ENCODE measurements around the gene MTAP.
A peak's percentile ranks its signal among the peaks of the same experiment; 100 is the strongest.

MTAP gene

DNA sequence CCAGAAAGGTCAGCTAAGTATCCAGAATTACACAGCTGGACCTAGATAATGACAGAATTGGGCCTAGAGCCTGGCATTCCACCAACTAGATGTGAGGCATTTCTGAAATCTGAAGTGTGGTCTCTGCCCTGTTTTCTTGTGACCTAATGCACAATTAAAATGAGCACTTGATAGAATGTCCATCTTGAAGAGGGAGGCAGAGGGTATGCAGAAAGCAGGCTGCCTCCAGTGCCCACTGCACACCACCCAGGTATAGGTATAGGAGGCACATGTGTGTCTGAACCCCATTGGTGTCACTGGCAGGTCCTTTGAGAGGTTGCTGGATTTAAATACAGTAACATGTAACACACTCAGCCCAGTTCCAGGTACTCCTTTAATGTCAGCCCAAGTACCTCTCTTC lies 2.4 kb downstream of the MTAP start:
- no peak for TF ChIP-seq EZH2phosphoT487 (conservative IDR thresholded peaks at IDR 0.05; ENCODE audit: low read length)
- TF ChIP-seq, protein P1, sequence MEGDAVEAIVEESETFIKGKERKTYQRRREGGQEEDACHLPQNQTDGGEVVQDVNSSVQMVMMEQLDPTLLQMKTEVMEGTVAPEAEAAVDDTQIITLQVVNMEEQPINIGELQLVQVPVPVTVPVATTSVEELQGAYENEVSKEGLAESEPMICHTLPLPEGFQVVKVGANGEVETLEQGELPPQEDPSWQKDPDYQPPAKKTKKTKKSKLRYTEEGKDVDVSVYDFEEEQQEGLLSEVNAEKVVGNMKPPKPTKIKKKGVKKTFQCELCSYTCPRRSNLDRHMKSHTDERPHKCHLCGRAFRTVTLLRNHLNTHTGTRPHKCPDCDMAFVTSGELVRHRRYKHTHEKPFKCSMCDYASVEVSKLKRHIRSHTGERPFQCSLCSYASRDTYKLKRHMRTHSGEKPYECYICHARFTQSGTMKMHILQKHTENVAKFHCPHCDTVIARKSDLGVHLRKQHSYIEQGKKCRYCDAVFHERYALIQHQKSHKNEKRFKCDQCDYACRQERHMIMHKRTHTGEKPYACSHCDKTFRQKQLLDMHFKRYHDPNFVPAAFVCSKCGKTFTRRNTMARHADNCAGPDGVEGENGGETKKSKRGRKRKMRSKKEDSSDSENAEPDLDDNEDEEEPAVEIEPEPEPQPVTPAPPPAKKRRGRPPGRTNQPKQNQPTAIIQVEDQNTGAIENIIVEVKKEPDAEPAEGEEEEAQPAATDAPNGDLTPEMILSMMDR (IDR thresholded peaks at IDR 0.05; ENCODE audit: insufficient read depth, low read length, poor library complexity, severe bottlenecking) = no peak
- H3K4me3 ChIP-seq (ENCODE audit: insufficient read depth, low read length, poor library complexity, severe bottlenecking) = no peak overlapping the region
- peaks cover 8% of the 10 kb centered on the region; the same call in 1 of the 2 replicates for H3K36me3 ChIP-seq (ENCODE audit: low read length)
- H3F3A ChIP-seq (ENCODE audit: insufficient read depth) = no peaks in the 10 kb centered on the region; the same call in 1 of the 2 replicates
- H3K9ac ChIP-seq (ENCODE audit: low read length) = peak overlapping the region; percentile 81; the same call in 1 of the 2 replicates
- H3K4me2 ChIP-seq (ENCODE audit: low read depth, low read length, poor library complexity, severe bottlenecking) = peak overlapping the region; percentile 85
- no peaks in the 10 kb centered on the region for H3K9me2 ChIP-seq (replicated peaks; ENCODE audit: insufficient read depth, low read length)
- no peaks in the 10 kb centered on the region for H3K9me3 ChIP-seq (ENCODE audit: insufficient read depth, low read length)
- H4K20me1 ChIP-seq (ENCODE audit: low read depth, low read length) = peaks cover 10% of the 10 kb centered on the region; the same call in 1 of the 2 replicates
- H3K27me3 ChIP-seq (ENCODE audit: low read length) = no peaks in the 10 kb centered on the region
- H3K27ac ChIP-seq (ENCODE audit: low read depth, low read length) = no peak overlapping the region
- H2AFZ ChIP-seq (ENCODE audit: low read depth, low read length, severe bottlenecking) = no peak overlapping the region
- peaks cover 67% of the 10 kb centered on the region for H3K79me2 ChIP-seq (ENCODE audit: insufficient read depth, low read length)

DNA sequence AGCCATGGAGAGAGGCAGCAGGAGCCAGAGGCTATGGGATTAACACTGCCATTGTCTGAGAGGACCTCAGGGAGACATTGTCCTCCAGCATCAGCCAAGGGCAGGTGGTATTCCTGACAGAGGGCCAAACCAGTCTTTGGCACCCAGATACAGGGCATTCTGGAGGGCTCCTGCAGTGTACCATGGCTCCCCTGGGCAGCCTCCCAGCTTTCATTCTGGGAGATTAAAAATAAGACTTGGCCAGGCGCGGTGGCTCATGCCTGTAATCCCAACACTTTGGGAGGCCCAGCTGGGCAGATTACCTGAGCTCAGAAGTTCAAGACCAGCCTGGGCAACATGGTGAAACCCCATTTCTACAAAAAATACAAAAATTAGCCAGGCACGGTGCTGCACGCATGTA lies 4.2 kb downstream of the MTAP start:
- TF ChIP-seq EZH2phosphoT487 (conservative IDR thresholded peaks at IDR 0.05; ENCODE audit: low read length) = no peak
- TF ChIP-seq, protein P1 (IDR thresholded peaks at IDR 0.05; ENCODE audit: insufficient read depth, low read length, poor library complexity, severe bottlenecking) = no peak
- Histone ChIP-seq H3K9me2 (replicated peaks; ENCODE audit: insufficient read depth, low read length) (no peaks in the 10 kb centered on the region), H3K36me3 (ENCODE audit: low read length) (peaks cover 8% of the 10 kb centered on the region; the same call in 1 of the 2 replicates), H3K79me2 (ENCODE audit: insufficient read depth, low read length) (peaks cover 76% of the 10 kb centered on the region), H3K27ac (ENCODE audit: low read depth, low read length) (no peak overlapping the region), H3K27me3 (ENCODE audit: low read length) (no peaks in the 10 kb centered on the region), H3K9ac (ENCODE audit: low read length) (no peak overlapping the region), H3F3A (ENCODE audit: insufficient read depth) (peaks cover 5% of the 10 kb centered on the region; the same call in 1 of the 2 replicates), H3K4me2 (ENCODE audit: low read depth, low read length, poor library complexity, severe bottlenecking) (no peak overlapping the region), H4K20me1 (ENCODE audit: low read depth, low read length) (peaks cover 10% of the 10 kb centered on the region; the same call in 1 of the 2 replicates), H3K9me3 (ENCODE audit: insufficient read depth, low read length) (no peaks in the 10 kb centered on the region), H2AFZ (ENCODE audit: low read depth, low read length, severe bottlenecking) (no peak overlapping the region), H3K4me3 (ENCODE audit: insufficient read depth, low read length, poor library complexity, severe bottlenecking) (no peak overlapping the region)

DNA sequence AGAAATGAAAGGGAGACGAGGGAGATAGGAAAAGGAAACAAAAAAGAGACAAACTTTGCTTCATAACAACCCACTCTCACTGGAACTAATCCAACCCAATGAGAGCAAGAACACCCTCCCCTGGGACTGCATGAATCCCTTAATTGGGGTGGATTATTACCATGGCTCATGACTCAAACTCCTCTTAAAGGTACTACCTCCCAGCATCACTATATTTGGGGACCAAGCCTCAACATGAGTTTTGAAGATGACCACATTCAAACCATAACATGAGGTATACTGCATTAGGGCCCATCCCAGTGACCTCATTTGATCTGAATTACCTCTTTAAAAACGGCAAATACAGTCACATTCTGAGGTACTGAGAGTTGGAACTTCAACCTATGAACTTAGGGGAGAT lies 8.0 kb downstream of the MTAP start:
- Histone ChIP-seq H3K4me3 (ENCODE audit: insufficient read depth, low read length, poor library complexity, severe bottlenecking) (no peak overlapping the region), H3K36me3 (ENCODE audit: low read length) (peaks cover 11% of the 10 kb centered on the region), H3K9me2 (replicated peaks; ENCODE audit: insufficient read depth, low read length) (no peaks in the 10 kb centered on the region), H2AFZ (ENCODE audit: low read depth, low read length, severe bottlenecking) (no peak overlapping the region), H3K79me2 (ENCODE audit: insufficient read depth, low read length) (peaks cover 78% of the 10 kb centered on the region), H3K9me3 (ENCODE audit: insufficient read depth, low read length) (no peaks in the 10 kb centered on the region), H3K9ac (ENCODE audit: low read length) (no peak overlapping the region), H3K27me3 (ENCODE audit: low read length) (no peaks in the 10 kb centered on the region), H3F3A (ENCODE audit: insufficient read depth) (peaks cover 28% of the 10 kb centered on the region), H3K27ac (ENCODE audit: low read depth, low read length) (no peak overlapping the region), H3K4me2 (ENCODE audit: low read depth, low read length, poor library complexity, severe bottlenecking) (no peak overlapping the region), H4K20me1 (ENCODE audit: low read depth, low read length) (peaks cover 20% of the 10 kb centered on the region)
- no peak for TF ChIP-seq EZH2phosphoT487 (conservative IDR thresholded peaks at IDR 0.05; ENCODE audit: low read length)
- TF ChIP-seq, protein P1 (IDR thresholded peaks at IDR 0.05; ENCODE audit: insufficient read depth, low read length, poor library complexity, severe bottlenecking) = no peak

Data from SU-DHL-6 (cell line).